WTC11 (cell line): ENCODE measurements around the gene MGMT.

Experiments used
- FOXP1 ChIP-seq: sonication (generic); formaldehyde crosslinking; IDR thresholded peaks from 2 replicates; pipeline ENCODE4 v1.8.0; 2022; ENCODE audit warnings: missing genetic modification reagents, mild to moderate bottlenecking, moderate library complexity, borderline replicate concordance
- SMAD3 ChIP-seq: sonication (generic); formaldehyde crosslinking; IDR thresholded peaks from 2 replicates; pipeline ENCODE4 v1.8.0; 2022; ENCODE audit warnings: missing genetic modification reagents, mild to moderate bottlenecking, borderline replicate concordance
- ZNF532 ChIP-seq: fragments of 250-450 bp; sonication (Bioruptor Pico); IDR thresholded peaks from 2 replicates; pipeline ENCODE4 v1.9.0; 2021; ENCODE audit warnings: mild to moderate bottlenecking, borderline replicate concordance
- TF ChIP-seq, protein P1 (sequence below): fragments of 200-600 bp; IDR thresholded peaks from 2 replicates; pipeline ENCODE4 v1.8.0; 2022; ENCODE audit warnings: antibody characterized with exemption
- TF ChIP-seq, protein P2 (sequence below): sonication (generic); formaldehyde crosslinking; IDR thresholded peaks from 2 replicates; pipeline ENCODE4 v1.8.0; 2022; ENCODE audit warnings: mild to moderate bottlenecking, missing genetic modification reagents
- TF ChIP-seq, protein P3 (sequence below): fragments of 250-450 bp; sonication (Bioruptor Pico); IDR thresholded peaks from 2 replicates; pipeline ENCODE4 v1.9.0; 2021; ENCODE audit warnings: moderate library complexity, mild to moderate bottlenecking, inconsistent platforms, borderline replicate concordance

GRCh38 chr10:129707406-129708388, 240.7 kb downstream of the MGMT start:
- TF ChIP-seq, protein P1, sequence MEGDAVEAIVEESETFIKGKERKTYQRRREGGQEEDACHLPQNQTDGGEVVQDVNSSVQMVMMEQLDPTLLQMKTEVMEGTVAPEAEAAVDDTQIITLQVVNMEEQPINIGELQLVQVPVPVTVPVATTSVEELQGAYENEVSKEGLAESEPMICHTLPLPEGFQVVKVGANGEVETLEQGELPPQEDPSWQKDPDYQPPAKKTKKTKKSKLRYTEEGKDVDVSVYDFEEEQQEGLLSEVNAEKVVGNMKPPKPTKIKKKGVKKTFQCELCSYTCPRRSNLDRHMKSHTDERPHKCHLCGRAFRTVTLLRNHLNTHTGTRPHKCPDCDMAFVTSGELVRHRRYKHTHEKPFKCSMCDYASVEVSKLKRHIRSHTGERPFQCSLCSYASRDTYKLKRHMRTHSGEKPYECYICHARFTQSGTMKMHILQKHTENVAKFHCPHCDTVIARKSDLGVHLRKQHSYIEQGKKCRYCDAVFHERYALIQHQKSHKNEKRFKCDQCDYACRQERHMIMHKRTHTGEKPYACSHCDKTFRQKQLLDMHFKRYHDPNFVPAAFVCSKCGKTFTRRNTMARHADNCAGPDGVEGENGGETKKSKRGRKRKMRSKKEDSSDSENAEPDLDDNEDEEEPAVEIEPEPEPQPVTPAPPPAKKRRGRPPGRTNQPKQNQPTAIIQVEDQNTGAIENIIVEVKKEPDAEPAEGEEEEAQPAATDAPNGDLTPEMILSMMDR, result no peak
- TF ChIP-seq SMAD3 (CRISPR knock-in tag) (no peak), FOXP1 (CRISPR knock-in tag) (no peak), ZNF532 (CRISPR knock-in tag) (no peak)
- TF ChIP-seq, protein P2, sequence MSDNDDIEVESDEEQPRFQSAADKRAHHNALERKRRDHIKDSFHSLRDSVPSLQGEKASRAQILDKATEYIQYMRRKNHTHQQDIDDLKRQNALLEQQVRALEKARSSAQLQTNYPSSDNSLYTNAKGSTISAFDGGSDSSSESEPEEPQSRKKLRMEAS (CRISPR knock-in tag), result no peak
- TF ChIP-seq, protein P3, sequence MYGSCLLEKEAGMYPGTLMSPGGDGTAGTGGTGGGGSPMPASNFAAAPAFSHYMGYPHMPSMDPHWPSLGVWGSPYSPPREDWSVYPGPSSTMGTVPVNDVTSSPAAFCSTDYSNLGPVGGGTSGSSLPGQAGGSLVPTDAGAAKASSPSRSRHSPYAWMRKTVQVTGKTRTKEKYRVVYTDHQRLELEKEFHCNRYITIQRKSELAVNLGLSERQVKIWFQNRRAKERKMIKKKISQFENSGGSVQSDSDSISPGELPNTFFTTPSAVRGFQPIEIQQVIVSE (CRISPR knock-in tag), result no peak
